Right renal cortex interstitium (tissue), 3 donors: ENCODE measurements around the gene STAC2. TPM values are rescaled to one million over a fixed set of nuclear protein-coding genes. Genes with fewer than 3 reads are reported as not detected.
"Not testable (repeated sequence)": the region's sequence is repeated elsewhere in the genome, so short reads cannot be mapped to it uniquely, and the experiment has no call there.

Source experiments
- DNase-seq, 3 donors: peaks; one replicate each; pipeline ENCODE4 v3.0.0-alpha.2; 2013; ENCODE audit warnings: low read depth in 3 of 3, low spot score in 2 of 3
- polyA plus RNA-seq, 3 donors: library from polyadenylated mRNA; unstranded; fragments of 120-200 nt; gene quantifications; one replicate each; pipeline ENCODE4 v1.2.1, GENCODE V29; 2013; ENCODE audit not compliant: insufficient read length in 3 of 3

STAC2 gene, protein sequence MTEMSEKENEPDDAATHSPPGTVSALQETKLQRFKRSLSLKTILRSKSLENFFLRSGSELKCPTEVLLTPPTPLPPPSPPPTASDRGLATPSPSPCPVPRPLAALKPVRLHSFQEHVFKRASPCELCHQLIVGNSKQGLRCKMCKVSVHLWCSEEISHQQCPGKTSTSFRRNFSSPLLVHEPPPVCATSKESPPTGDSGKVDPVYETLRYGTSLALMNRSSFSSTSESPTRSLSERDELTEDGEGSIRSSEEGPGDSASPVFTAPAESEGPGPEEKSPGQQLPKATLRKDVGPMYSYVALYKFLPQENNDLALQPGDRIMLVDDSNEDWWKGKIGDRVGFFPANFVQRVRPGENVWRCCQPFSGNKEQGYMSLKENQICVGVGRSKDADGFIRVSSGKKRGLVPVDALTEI
- 1 to 10 TPM; 3.5 to 3.7 (median 3.7) TPM for polyA plus RNA-seq

GRCh38 chr17:39225308-39225958, at the start of gene STAC2:
TSS of gene STAC2 (minus strand) at chr17:39225945. CDS start at chr17:39225502, 443 bp downstream.
- DNase-seq = no peak

- no peak for DNase-seq
These were observed 45.8 kb upstream of the STAC2 start for GRCh38 chr17:39271546-39271945.

- no peak for DNase-seq
These were observed 45.2 kb upstream of the STAC2 start for GRCh38 chr17:39270923-39271322.

- no peak for DNase-seq
These were observed 38.4 kb upstream of the STAC2 start for GRCh38 chr17:39264119-39264518.

DNA sequence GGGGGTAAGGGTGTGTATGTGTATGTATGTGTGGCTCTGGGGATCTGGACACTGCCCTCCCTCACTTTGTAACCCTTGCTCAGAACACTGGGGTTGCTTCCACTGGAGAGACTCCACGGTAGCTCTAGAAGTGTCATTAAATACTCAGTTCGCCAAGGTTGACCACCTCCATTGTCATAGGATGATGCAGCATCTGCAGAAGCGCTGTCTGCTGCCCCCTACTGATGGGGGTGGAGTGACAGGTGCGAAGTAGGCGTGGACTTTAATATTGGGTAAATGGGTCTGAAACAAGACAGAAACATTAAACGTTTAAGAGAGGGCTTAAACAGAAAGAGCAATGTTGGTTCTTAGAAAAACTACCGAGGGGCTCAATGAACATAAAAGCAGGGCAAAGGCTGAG, 35.5 kb upstream of the STAC2 start:
- no peak for DNase-seq

- no peak for DNase-seq
These were observed 27.2 kb upstream of the STAC2 start for GRCh38 chr17:39252788-39253460.

DNA sequence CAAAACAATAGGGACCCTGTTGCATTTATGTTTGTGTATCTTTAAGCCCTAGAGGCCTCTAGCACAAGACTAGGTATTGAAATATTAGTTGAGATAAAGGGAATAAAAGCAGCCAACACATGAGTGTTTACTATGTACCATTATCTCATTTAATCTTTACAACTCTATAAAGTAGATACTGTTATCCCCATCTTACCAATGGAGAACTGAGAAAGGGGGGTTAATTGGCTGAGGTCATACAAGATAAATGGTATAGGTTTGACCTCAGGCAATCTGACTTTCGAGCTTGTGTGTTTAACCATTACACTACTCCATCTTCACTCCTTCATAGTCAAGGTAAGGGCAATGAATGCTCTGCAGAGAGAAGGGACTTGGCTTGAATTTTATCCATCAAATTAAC, 26.3 kb upstream of the STAC2 start:
- no peak for DNase-seq

DNA sequence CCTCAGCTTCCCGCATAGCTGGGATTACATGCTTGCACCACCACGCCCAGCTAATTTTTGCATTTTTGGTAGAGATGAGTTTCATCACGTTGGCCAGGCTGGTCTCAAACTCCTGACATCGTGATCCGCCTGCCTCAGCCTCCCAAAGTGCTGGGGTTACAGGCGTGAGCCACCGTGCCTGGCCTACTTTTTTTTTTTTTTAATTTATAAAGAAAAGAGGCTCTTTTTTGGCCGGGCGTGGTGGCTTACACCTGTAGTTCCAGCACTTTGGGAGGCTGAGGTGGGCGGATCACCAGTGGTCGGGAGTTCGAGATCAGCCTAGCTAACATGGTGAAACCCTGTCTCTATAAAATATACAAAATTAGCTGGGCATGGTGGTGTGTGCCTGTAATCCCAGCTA, 24.3 kb upstream of the STAC2 start:
- DNase-seq = not testable (repeated sequence)

GRCh38 chr17:39246274-39246673, 20.5 kb upstream of the STAC2 start:
- DNase-seq = no peak

GRCh38 chr17:39244600-39245570, 19.1 kb upstream of the STAC2 start:
- peak in 2 of 3 donors; percentile 72 to 76 for DNase-seq

DNA sequence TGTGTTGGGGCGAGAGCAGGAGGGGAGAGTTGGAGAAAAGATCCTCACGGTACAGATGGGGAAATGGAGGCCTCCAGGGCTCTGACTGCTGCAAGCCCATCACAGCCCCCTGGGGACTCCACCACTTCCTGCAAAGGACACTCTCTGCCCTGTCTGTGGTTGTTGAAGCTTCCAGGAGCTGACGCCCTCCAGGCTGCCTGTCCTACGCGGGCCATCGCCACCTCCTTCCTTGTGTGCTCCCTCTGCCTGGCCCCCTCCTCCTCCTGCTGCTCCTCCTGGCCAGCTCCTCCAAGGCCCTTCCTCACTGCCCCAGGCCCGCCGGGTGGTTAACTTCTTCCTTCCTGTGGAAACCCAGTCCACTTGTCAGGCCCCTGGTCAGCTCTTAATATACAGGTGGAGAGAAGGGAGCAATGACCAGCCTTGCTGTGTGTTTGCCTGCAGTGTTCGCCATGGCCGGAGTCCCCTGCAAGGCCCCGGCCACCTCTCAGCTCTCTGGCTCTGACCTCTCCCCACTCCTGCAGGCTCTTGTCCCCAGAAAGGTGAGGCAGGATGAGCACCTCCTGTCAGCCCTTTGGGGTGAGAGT, 18.4 kb upstream of the STAC2 start:
- no peak for DNase-seq

DNA sequence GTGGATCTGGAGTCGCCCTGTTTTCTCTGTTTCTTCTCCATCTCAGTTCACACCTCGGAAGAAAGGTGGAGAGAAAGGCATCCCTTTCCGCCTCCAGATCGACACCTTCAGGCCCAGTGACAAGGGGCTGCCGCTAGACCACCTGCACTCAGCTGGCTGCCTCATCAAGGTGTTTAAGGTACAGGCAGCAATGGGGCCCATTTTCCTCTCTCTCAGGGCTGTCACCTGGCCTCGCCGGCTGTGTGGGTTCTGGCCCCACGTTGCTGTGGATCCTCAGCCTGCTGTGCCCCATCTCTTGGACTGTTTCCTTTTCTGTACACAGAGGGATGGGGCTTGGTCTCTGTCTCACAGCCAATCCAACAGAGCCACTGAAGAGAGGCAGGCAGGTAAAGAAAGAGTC, 17.4 kb upstream of the STAC2 start:
- DNase-seq = no peak

GRCh38 chr17:39240631-39241030, 14.9 kb upstream of the STAC2 start:
- DNase-seq = no peak

GRCh38 chr17:39239640-39240314, 14.0 kb upstream of the STAC2 start:
- no peak for DNase-seq

DNA sequence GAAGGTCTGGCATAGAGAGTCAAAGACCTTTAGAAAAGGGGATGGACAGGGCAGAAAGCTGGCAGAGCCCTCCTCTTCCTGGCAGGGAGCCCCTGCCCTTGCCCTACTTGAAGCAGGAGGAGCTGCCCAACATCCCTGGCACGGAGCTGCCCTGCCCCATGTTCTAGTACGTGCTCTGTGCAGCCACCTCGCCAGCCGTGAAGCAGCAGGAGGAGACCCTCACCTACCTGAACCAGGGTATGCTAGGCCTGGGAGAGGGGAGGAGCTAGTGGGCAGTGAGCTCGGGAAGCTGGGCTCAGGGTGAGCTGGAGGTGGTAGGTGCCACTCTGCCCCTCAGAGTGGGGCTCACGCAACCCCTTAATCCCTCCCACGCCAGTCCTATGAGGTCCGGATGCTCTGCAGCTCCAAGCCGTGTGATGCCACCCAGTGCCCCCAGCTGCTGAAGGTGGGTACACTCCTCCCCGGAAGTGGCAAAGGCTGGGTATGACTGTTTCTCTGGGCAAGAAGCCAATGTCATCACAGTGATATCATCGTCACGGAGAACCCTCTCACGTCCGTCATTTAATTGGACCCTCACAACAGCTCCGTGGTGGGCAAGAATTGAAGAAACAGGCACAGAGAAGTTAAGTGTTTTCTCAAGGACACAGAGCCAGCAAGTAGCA, 12.7 kb upstream of the STAC2 start:
- DNase-seq = no peak

GRCh38 chr17:39237586-39237985, 11.8 kb upstream of the STAC2 start:
- DNase-seq = no peak

DNA sequence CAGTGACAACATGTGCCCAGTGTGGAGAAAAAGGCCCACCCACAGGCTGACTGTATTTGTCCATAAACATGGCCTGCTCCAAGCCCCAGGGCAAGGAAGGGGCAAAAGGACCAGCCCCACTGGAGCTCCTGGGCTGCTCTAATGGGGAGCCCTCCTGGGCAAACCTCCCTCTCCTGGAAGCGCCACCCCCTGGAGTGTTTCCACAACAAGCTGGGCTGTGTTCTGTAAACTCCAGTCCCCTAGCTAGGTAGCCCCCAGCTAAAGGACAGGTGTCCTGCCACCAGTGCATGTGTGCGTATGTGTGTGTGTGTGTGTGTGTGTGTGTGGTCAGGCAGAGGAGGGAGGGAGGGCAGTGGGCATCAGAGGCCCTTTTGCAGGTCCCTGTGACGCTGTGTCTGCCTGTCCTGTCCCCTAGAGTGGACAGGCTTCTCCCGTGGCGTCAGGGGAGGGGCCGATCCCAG, 11.3 kb upstream of the STAC2 start:
- no peak for DNase-seq

DNA sequence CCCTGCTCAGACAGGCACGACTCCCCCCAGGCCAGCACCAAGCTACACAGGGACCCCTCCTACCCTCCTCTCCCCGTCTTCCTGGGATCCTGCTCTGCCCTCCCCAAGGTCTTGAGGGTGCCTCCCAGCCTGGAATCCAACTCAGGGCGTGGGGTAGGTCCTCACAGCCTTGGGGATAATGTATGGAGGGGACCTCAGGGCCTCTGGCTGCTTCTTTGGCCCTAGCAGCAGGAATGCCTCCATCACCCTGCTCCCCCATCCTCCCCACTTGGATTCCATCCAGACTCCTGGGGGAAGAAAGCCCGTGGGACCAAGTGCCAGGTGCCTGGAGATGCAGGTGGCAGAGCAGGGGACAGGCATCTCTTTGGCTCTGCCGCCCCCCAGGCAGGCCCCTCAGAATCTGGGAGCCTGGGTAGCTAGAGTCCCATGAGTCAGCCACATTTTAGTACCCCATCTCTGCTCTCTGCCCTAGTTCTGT, 10.7 kb upstream of the STAC2 start:
- DNase-seq = no peak
